Activated CD4-positive, alpha-beta T cell treated with anti-CD3 and anti-CD28 coated beads, Interleukin-2, amount 50 U/mL, for 16 hours (primary cell): ENCODE measurements around the gene TNNI2.
A peak's percentile ranks its signal among the peaks of the same experiment; 100 is the strongest.

Source experiments
- DNase-seq: peaks from one replicate; pipeline ENCODE4 v3.0.0-alpha.2; 2020

Gene TNNI2

DNA sequence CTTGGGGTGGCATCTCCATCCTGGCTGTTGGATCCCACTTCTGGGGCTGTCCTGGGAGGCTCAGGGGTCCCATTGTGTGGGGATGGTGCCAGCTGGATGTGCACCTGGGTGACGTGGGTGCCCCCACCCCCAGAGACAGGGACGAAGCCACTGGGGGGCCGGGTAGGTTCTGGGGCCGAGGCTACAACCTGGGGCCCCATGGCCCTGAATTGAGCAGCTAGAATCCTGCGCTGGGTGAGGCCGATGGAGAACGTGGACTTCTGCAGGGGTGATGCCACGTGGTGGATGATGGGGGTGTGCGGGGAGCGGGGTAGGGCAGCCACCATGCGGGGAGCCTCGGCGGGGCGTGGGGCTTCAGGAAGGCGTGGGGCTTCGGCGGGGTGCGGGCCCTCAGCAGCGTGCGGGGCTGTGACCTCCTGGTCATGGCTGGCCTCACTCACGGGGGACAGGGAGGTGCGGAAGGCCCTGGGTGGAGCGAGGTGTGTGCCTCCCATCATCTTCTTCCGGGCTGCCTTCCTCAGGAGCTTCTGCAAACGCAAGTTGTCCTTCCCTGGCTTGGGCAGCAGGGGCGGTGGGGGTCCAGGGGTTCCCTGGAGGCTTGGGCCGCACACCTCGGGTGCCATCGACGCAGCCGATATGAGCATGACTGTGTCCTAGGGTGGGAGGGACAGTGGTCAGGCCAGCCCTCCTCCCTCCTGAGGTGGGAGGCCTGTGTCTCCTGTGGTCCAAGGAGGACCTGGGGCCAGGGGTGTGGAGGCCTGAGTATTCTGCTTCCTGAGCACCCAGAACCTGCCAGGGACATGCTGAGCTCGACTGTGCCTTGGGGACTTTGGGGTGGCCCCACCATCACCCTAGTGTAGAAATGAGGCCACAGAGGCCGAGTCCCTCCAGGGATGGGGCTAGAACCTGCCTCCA, 51.4 kb downstream of the TNNI2 start:
- peak; percentile 36 for DNase-seq
